Parathyroid adenoma (tissue), 2 donors: ENCODE results near the gene MYO18B.

ENCODE experiments used
- H2AFZ ChIP-seq: fragments of 300-600 bp; sonication (generic); one replicate; pipeline ENCODE4 v1.7.0; 2017; ENCODE audit warnings: antibody characterized with exemption, mild to moderate bottlenecking
- H3K27ac ChIP-seq: fragments of 300-600 bp; sonication (generic); one replicate; pipeline ENCODE4 v1.7.0; 2017
- H3K27me3 ChIP-seq: fragments of 300-600 bp; sonication (generic); one replicate; pipeline ENCODE4 v1.7.0; 2017; ENCODE audit warnings: low read length; ENCODE audit not compliant: control insufficient read depth, insufficient read depth
- H3K36me3 ChIP-seq: fragments of 300-600 bp; sonication (generic); one replicate; pipeline ENCODE4 v1.7.0; 2017; ENCODE audit warnings: low read length; ENCODE audit not compliant: control insufficient read depth, insufficient read depth
- H3K4me1 ChIP-seq: fragments of 300-600 bp; sonication (generic); one replicate; pipeline ENCODE4 v1.7.0; 2017; ENCODE audit warnings: control low read depth
- H3K4me2 ChIP-seq: fragments of 300-600 bp; sonication (generic); one replicate; pipeline ENCODE4 v1.7.0; 2017; ENCODE audit warnings: low read length
- H3K4me3 ChIP-seq: fragments of 300-600 bp; sonication (generic); one replicate; pipeline ENCODE4 v1.7.0; 2017; ENCODE audit warnings: low read depth, low read length
- H3K79me2 ChIP-seq: fragments of 300-600 bp; sonication (generic); one replicate; pipeline ENCODE4 v1.7.0; 2017; ENCODE audit warnings: control low read depth
- H3K9ac ChIP-seq: fragments of 300-600 bp; sonication (generic); one replicate; pipeline ENCODE4 v1.7.0; 2017; ENCODE audit warnings: mild to moderate bottlenecking
- H3K9me3 ChIP-seq: fragments of 300-600 bp; sonication (generic); one replicate; pipeline ENCODE4 v1.7.0; 2017; ENCODE audit warnings: low read length; ENCODE audit not compliant: control insufficient read depth
- TF ChIP-seq, protein P1 (sequence below): fragments of 300-600 bp; sonication (generic); IDR thresholded peaks from one replicate; pipeline ENCODE4 v1.7.0; 2017; ENCODE audit warnings: antibody characterized with exemption, mild to moderate bottlenecking
- donor health status: primary hyperparathyroidism.

Gene MYO18B

DNA sequence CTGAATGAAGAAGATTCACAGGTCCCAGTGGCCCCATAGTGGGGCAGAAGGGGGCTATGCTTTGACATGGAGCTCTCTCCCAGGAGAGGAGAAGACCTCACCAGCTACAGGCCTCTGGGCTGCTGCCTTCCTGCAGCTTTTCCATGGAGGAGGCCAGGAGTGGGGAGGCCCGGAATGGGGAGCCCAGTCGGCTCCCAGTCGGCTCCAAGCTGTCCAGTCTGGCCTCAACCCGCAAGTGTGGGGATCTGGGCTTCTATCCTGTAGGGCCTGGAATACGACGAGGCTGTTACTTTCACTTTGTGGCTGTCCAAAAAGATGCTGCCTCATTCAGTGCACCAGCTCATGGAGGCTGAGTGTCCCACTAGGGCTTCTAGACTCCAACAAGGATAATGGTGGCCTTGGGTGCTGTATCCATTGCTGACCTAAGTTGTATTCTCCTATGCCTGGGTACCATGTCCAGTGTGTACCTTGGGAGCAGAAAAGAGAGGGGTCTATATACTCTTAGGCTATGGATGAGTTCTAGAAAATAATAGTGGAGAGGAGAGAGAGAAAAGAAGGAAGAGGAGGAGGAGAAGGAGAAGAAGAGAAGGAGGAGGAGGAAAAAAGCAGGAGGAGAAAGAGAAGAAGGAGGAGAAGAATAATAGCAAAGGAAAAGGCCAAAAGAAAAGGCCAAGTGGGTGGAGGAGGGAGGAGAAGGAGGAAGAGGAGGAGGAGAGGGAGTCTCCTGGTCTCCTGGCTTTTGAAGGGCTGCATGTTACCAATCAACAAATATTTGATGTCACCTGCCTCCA is 1.1 kb downstream of the MYO18B start:
- Histone ChIP-seq H3K36me3 (no peaks in the 10 kb centered on the region), H3K9ac (no peak overlapping the region), H3K4me2 (no peak overlapping the region), H3K27me3 (no peaks in the 10 kb centered on the region), H3K79me2 (no peaks in the 10 kb centered on the region), H3K27ac (no peak overlapping the region), H3K9me3 (no peaks in the 10 kb centered on the region), H2AFZ (no peak overlapping the region), H3K4me3 (no peak overlapping the region), H3K4me1 (no peaks in the 10 kb centered on the region)
- TF ChIP-seq, protein P1, sequence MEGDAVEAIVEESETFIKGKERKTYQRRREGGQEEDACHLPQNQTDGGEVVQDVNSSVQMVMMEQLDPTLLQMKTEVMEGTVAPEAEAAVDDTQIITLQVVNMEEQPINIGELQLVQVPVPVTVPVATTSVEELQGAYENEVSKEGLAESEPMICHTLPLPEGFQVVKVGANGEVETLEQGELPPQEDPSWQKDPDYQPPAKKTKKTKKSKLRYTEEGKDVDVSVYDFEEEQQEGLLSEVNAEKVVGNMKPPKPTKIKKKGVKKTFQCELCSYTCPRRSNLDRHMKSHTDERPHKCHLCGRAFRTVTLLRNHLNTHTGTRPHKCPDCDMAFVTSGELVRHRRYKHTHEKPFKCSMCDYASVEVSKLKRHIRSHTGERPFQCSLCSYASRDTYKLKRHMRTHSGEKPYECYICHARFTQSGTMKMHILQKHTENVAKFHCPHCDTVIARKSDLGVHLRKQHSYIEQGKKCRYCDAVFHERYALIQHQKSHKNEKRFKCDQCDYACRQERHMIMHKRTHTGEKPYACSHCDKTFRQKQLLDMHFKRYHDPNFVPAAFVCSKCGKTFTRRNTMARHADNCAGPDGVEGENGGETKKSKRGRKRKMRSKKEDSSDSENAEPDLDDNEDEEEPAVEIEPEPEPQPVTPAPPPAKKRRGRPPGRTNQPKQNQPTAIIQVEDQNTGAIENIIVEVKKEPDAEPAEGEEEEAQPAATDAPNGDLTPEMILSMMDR, result no peak

DNA sequence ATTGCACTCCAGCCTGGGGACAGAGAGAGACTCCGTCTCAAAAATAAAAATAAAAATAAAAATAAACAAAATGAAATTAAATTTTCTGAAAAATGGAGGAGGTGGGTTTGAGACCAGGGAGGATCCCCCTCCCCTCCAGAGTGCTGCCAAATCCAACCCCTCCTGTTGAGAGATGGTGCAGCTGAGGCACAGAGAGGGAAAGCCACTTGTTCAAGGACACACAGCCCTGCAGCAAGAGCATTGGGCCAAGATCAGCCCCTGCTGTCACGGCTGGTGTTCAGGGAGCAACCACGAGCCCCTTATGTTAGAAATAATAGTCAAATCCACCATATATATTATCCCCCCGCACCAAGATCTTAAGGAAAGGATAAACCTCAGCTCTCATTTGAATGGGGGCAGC is 2.7 kb downstream of the MYO18B start:
- no peak overlapping the region for H3K27ac ChIP-seq
- H3K4me3 ChIP-seq, result no peak overlapping the region
- H3K9me3 ChIP-seq, result no peaks in the 10 kb centered on the region
- TF ChIP-seq, protein P1, result no peak
- H3K27me3 ChIP-seq, result no peaks in the 10 kb centered on the region
- H3K4me2 ChIP-seq, result no peak overlapping the region
- no peak overlapping the region for H2AFZ ChIP-seq
- no peaks in the 10 kb centered on the region for H3K36me3 ChIP-seq
- H3K9ac ChIP-seq, result no peak overlapping the region
- H3K4me1 ChIP-seq, result no peaks in the 10 kb centered on the region
- no peaks in the 10 kb centered on the region for H3K79me2 ChIP-seq

DNA sequence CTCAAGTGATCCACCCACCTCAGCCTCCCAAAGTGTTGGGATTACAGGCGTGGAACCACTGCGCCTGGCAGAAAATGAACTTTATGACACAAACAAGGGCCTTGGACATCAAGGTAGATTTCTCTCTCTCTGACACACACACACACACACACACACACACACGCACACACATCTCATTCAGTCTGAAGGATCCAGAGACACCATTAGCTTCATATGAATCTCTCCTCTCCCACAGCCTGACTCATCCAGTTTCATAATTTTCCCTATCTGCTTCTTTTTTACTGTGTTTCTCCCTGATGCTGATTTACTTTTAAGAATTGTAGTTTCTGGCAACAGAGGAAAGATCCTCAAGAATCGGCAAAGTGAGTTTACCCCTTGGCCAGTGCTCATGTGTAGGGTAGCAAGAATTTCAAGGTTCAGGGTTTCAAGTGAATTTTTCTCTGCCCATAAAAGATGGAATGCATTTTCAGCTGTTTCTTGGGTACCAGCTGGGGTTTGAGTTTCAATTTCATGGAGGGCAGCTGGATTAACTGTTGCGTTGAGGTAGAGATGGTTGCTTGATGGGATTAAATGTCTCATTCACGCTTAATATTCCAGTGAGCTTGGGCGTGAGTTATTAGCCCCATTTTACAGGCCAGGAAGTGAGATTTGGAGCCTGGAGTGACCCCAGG is 3.5 kb downstream of the MYO18B start:
- no peaks in the 10 kb centered on the region for H3K79me2 ChIP-seq
- no peaks in the 10 kb centered on the region for H3K4me1 ChIP-seq
- no peak overlapping the region for H2AFZ ChIP-seq
- H3K9ac ChIP-seq, result no peak overlapping the region
- no peaks in the 10 kb centered on the region for H3K9me3 ChIP-seq
- H3K36me3 ChIP-seq, result no peaks in the 10 kb centered on the region
- no peak overlapping the region for H3K4me3 ChIP-seq
- no peak overlapping the region for H3K4me2 ChIP-seq
- H3K27ac ChIP-seq, result no peak overlapping the region
- TF ChIP-seq, protein P1, result no peak
- H3K27me3 ChIP-seq, result no peaks in the 10 kb centered on the region

DNA sequence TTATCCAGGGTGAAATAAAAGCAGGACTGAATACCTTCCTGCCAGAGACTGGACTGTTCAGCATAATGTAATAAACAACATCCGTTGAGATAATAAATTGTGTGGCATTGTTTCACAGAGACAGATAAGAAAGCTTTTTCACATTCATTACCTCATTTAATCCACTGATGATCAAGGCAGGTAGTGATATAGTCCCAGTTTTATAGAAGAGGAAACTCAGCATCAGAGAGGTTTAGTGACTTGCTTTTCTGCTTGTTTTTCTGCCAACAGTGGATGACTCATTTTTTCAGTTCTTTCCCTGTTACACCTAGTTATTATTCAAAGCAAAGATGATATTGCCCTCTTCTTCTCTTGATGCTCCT is 4.0 kb downstream of the MYO18B start:
- Histone ChIP-seq H3K36me3 (no peaks in the 10 kb centered on the region), H3K4me2 (no peak overlapping the region), H3K27me3 (no peaks in the 10 kb centered on the region), H2AFZ (no peak overlapping the region), H3K27ac (no peak overlapping the region), H3K9me3 (no peaks in the 10 kb centered on the region), H3K4me1 (no peaks in the 10 kb centered on the region), H3K4me3 (no peak overlapping the region), H3K9ac (no peak overlapping the region), H3K79me2 (no peaks in the 10 kb centered on the region)
- TF ChIP-seq, protein P1, result no peak
